GM21515 (cell line): ENCODE data around the gene CNTROB.

Experiments used
- ATAC-seq: cut with Tn5 transposase; IDR thresholded peaks from one replicate; pipeline ENCODE4 v1.9.1; 2021; ENCODE audit not compliant: unreplicated experiment

The CNTROB gene, protein sequence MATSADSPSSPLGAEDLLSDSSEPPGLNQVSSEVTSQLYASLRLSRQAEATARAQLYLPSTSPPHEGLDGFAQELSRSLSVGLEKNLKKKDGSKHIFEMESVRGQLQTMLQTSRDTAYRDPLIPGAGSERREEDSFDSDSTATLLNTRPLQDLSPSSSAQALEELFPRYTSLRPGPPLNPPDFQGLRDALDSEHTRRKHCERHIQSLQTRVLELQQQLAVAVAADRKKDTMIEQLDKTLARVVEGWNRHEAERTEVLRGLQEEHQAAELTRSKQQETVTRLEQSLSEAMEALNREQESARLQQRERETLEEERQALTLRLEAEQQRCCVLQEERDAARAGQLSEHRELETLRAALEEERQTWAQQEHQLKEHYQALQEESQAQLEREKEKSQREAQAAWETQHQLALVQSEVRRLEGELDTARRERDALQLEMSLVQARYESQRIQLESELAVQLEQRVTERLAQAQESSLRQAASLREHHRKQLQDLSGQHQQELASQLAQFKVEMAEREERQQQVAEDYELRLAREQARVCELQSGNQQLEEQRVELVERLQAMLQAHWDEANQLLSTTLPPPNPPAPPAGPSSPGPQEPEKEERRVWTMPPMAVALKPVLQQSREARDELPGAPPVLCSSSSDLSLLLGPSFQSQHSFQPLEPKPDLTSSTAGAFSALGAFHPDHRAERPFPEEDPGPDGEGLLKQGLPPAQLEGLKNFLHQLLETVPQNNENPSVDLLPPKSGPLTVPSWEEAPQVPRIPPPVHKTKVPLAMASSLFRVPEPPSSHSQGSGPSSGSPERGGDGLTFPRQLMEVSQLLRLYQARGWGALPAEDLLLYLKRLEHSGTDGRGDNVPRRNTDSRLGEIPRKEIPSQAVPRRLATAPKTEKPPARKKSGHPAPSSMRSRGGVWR

DNA sequence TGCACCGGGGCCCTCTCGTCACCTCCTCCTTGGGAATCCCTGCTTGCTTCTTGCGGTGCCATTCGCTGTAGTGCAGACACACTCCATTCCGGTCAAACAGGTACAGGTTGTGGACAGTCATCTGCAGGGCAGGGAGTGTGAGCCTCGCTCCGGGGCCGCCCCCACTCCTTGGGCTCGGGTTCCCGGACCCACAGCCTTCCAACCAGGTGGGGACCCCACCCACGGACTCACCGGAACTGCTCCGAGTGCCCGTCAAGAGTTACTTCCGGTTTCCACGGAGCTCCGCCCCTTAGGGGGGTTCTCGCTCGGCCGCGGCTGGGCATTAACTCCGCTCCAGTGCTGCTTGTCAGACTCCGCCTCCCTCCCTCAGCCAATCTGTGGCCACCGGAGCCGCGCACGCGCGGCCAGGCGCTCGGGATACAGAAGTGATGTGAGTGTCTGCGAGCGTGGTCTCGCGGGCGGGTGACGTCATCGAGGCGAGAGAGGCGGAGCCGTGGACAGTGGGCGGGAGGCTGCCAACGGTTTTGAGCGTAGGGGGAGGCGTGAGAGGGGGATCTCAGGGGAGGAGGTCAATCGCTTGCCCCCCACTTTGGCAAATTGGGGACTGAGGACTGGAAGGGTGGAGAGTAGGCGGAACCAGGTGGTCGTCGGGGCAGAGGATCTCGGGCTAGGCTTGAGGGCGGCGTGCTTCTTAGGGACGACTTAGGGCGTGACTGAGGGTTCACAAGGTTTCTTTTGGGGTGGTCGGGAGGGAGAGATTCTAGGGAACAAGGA is at the start of gene CNTROB, which contains the start of gene TRAPPC1:
TSS of gene CNTROB (plus strand) at position 498 of the 774 bp plus-strand sequence. CDS start 874 bp downstream, outside the sequence.
TSS of gene TRAPPC1 (minus strand) at position 238 of the 774 bp plus-strand sequence. CDS start at position 121, 117 bp downstream.
- peak; percentile 92 for ATAC-seq

DNA sequence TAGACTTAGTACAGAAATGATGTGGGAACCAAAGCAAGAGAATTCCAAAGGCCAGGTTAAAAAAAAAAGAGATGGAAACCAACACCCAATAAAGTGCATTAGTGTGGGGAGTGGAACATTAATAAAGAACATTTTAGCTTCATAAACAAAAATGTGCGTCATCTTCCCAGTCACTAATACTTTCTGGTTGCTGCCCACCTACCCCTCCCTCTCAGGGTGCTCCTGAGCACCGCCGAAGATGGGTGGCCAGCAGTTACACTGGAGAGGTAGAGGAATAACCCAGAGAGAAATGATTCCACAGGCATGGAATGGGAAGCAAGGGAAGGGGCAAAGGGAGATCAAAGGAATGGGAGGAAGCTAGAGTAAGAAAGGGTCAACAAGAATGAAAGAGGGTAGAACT is 49.4 kb upstream of the CNTROB start:
- ATAC-seq: no peak

DNA sequence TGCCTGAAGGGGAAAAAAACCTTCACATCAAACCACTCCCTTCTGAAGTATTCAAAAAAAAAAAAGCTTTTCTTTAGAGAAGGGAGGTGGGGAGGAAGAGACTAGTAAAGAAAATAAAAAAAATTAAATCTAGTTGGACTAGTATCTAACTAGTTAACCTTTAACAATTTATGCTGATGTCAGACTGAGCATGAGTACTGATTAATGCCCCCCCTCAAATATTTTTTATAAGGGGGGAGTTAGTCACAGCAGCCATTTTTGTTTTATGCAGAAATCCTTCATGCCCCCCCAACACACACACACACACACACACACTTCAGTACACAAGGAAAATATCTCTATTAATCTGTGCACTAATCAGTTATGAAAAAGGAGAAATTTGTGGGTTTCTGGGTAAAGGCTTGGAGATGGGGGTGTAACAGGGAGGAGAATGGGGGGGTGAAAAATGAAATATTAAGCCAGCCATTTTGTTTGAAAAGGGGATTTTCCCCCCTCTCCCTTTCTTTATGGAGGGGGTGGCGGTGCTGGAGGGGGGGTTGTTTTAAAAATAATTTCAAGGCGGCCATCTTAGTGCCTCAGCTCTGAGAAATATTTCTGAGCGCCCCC is 48.1 kb upstream of the CNTROB start:
- ATAC-seq: no peak

DNA sequence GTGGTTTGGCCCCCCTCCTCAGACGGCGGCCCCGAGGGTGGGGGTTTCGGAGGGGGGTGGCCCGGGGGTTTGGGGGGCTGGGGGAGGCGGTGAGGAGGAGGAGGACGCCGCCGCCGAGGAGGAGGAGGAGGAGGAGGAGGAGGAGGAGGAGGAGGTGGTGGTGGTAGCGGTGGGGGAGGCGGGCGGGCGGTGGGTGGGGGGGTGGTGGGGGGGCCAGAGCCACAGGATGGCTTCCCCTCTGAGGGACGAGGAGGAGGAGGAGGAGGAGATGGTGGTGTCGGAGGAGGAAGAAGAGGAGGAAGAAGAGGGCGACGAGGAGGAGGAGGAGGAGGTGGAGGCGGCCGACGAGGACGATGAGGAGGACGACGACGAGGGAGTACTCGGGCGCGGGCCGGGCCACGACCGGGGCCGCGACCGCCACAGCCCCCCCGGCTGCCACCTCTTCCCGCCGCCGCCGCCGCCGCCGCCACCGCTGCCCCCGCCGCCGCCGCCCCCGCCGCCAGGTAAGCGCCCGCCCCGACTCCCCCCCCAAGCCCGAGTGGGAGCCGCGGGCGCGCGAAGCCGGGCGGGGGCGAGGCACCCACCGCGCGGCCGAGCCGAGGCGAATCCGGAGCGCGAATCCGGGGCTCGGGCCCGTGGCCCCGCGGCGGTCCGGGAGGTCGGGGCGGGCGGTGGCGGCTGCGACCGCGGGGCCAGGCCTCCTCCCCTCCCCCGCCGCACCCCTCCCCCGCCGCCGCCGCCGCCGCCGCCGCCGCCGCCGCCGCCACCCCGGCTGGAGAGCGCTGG is 47.2 kb upstream of the CNTROB start:
- no peak for ATAC-seq

DNA sequence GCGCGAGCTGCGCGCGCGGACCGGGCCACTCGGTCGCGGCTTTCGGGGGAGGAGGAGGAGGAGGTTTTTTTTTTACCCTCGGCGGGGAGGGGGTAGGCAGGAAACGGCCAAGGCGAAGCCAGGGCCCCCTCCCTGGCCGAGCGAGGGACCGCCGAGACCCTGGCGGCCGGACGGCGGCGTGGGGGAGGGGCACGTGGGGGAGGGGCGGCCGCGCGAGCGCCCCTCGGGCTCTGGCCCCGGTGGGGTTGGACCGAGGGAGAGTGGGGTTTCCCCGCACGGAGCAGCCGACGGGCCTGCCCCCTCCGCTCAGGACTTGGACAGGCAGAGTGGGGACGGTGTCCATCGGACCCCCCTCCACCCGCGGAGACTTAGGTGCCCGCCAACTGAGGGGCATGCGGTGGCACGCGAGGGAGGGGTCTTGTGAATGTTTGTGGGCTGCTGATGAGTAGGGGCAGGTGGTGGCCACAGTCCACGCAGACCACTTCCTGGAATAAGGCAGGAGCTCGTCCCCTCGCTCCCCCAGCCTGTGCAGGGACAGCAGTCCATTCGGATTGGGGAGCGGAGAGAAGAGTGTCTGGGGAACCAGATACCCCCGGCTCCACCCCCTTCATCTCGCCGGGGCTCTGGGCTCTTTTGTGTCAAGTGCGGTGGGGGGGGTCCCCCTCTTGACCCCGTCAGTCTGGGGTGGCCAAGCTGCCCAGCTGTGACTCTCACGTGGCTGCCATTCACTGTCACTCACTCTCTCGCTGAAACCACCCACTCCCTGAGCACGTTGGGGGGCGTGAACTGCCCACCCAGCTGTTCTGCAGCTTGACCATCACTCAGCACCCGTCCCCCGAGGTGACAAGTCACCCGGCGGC is 46.4 kb upstream of the CNTROB start:
- ATAC-seq: no peak

DNA sequence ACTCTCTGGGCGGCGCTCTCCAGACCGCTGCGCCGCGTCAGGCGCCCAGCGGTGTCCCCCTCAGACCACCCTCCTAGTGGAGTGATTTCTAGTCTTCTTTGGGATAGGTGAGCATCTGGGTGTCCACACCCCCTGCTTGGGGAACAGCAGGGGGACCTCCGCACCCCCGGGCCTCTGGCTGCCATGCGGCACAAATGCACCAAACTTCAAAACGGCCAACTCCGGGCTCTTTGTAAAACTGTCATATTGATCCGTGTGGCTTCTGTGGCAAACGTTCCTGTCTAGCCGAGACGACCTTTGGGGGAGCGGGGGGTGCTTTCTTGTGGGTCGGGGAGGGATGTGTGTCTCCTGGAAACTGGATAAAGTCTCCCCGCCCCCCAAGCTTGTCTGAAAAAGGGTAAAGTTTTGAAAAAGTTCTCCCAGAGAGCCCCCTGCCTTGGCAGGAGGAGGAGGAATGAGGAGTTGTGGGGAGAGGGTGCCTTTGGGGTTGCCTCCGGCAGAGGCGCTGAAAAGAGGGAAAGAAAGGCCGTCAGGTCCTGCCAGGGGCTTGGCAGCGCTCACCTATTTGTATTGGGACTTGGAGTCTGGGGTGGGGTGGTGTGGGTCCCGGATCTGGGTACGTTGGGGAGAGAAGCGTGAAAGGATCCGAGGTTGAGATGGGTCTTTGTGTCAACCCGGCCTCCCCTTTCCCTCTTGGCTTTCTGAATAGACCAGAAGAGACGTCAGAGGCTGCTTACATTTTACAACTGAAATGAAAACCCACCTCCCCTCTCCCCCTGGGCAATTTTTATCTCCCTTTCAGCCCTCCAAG is 45.6 kb upstream of the CNTROB start:
- ATAC-seq: no peak

DNA sequence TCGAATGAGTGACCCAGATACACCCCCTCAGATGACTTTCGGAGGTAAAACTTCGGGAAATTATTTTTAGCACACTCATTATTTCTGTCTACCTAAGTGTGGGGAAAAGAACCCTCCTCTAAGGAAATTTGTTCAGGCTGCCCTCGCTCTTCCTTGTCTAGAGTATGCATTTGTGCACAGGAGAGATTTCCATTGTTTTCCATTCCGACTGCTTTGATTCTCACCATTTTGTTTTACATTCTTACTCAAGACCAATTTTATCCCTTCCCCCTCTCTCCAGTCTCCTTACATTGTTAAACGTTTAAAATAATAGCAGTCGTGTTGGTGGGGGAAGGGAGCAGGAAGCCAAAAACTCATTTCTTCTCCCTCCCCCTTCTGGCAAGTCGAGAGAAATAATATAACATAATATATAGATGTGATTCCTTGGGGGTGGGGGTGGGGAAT is 44.9 kb upstream of the CNTROB start:
- ATAC-seq: no peak

DNA sequence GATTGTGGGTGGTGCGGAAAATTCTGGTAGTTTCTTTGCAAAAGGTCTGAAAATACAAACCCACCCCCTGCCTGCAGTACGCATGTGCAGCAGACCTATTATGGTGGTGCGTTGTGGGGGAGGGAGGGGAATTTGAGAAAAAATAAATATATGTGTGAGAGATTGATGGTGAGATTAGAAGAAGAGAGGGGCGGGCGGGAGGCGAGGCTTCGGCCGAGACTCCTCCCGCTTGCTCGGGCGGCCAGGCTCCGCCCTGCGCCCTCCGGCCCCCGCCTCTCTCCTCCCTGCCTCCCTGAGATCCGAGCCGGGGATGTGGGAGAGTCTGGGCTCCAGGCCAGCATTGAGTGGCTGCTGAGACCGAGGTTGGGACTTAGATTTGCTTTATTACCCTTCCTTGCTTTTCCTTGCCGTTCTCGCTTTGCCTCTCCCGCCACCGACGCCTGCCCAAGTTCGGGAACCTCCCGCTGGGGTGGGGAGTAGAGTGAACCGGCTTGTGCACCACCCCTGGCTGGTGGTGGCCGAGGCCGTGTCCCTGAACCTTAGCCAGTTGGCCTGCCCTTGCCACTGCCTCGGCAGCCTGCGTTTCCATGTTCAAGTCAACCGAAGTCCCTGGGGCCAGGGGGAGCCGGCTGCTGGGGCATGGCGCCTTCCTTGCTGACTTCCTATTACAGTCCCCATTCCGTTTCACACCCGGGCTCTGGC is 44.4 kb upstream of the CNTROB start:
- ATAC-seq: no peak

DNA sequence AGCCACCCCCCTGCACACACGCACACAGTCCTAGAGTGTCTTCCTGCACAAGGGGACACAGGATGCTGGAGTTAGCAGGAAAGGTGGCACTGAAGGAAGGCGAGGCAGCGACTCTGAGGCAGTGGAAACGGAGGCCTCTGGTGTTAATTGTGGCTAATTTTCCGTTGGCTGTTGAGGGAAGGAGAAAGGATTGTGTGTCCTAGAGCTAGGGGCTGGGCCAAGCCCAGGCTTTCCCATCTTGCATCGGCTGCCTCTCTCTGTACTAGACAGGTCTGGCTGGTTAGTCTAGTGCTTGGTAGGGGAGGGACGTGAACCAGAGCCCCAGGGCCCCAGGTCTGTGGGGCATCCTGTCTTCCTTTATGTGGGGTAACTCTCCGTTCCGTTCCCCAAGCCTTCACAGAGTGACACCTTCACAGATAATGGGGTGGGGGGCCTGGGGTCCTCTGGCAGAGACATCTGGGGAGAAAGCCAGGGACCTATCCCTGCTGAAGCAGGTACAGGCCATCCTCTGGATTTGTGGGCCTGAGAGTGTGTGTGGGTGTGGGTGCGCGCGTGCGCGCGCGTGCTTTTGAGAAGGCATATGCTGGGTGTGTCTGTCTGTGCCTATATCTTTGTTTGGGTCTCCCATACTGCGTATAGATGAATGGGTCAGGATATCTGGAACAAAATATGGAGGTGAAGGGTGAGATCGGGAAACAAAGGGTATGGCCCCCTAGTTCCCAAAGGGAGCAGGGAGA is 43.7 kb upstream of the CNTROB start, which contains the start of gene CHD3:
TSS of gene CHD3 (plus strand) at position 606 of the 737 bp plus-strand sequence. CDS start 212 bp downstream, outside the sequence.
- ATAC-seq: no peak

DNA sequence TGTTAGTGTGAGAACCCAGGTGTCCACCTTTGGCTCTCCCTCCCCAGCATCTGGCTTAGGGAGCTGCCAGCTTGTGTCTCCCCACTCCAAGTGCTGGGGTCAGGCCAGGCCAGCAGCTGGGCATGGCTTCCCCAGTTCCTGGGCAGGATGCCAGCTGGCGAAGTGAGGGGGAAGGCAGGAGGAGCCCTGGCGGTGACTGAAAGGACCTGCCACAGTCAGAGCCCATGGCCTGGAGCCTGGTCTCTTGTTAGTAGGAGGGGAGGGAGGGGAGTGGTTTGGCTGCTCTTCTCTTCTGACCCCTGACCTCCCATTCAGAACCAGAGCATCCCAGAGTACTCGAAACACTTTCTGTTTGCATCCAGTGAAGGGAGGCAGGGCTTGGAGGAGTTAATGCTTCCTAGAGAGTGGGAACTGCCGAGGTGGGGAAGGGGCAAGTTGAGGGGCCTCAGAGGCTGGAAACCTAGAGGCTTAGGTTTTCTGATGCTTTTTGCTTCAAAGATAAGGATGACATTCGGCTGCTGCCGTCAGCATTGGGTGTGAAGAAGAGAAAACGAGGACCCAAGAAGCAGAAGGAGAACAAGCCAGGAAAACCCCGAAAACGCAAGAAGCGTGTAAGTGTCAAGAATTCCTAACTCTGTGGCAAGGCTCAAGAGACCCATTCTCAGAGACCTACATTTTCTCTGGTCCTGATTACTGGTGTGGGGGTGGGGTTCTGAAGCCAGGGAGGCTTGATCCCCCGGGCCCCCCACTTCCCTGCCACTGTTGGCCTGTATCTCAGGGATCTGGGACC is 42.6 kb upstream of the CNTROB start:
- no peak for ATAC-seq

DNA sequence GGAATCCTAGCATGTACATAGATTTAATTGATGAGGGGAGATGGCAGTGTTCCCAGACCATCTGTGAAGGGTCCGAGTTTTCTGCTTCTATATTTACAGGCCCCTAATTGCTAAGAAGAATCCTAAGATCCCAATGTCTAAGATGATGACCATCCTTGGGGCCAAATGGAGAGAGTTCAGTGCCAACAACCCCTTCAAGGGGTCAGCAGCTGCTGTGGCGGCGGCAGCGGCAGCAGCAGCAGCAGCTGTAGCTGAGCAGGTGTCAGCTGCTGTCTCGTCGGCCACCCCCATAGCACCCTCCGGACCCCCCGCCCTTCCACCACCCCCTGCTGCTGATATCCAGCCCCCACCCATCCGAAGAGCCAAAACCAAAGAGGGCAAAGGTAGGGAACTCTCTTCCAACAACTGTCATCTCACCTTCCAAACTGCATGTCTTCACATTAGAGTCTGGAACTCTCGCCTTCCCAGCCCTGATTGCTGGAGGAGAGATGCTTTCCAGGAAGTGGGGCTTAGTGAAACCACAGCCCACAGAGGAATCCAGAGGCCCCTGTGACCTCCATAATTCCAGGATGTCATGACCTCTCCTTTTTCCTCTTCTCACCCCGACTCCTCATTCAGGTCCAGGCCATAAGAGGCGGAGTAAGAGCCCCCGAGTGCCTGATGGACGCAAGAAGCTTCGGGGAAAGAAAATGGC is 38.7 kb upstream of the CNTROB start:
- no peak for ATAC-seq

DNA sequence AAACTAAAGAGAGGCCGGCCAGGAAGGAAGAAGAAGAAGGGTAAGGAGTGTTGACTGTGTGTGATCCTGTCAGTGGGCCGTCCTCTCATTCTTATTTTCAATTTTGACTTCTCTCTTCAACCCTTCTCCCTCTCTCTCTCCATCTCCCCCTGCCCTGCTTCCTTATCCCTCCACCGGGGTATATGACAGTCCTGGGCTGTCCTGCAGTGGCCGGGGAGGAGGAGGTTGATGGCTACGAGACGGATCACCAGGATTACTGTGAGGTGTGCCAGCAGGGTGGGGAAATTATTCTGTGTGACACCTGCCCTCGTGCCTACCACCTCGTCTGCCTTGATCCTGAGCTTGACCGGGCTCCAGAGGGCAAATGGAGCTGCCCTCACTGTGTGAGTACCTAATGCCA is 37.8 kb upstream of the CNTROB start:
- ATAC-seq: no peak

DNA sequence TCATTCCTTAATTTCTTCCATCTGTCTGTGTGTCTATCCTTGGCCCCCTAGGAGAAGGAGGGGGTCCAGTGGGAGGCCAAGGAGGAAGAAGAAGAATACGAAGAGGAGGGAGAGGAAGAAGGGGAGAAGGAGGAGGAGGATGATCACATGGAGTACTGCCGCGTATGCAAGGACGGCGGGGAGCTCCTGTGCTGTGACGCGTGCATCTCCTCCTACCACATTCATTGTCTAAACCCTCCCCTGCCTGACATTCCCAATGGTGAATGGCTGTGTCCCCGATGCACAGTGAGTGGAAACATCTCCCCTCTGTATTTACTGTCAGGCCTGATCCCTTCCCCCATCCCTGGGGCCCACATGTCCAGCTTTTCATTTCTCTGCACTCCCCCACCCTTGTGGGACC is 37.1 kb upstream of the CNTROB start:
- no peak for ATAC-seq

DNA sequence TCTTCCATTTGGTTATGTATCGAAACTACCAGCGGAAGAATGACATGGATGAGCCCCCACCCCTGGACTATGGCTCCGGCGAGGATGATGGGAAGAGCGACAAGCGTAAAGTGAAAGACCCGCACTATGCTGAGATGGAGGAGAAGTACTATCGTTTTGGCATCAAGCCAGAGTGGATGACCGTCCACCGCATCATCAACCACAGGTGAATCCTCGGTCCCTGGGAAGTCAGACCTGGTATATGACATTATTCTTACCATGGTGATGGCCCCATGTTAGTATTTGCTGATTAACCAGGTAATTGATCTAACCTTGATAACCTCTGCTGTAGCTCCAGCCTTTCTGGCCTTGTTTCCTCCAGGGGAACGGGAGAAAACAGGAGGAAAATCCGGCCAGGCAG is 34.9 kb upstream of the CNTROB start:
- ATAC-seq: no peak

DNA sequence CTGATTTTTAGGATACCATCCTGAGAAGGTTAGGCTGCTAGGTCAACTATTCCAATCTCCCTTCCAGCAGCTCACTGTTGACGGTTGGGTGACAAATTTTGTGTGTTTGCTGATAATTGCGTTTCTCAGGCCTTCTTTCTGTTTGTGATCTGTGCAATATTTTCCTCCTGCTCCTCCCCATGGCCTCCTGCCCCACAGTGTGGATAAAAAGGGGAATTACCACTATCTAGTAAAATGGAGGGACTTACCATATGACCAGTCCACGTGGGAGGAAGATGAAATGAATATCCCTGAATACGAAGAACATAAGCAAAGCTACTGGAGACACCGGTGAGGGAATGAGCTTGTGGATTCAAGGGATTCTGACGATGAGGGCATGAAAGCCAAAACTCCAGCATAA is 34.2 kb upstream of the CNTROB start:
- no peak for ATAC-seq
